ENCODE measurements around the gene ZC3H12D.
A peak's percentile ranks its signal among the peaks of the same experiment; 100 is the strongest.
"Not testable (repeated sequence)": the region's sequence is repeated elsewhere in the genome, so short reads cannot be mapped to it uniquely, and the experiment has no call there.

Gene ZC3H12D
- total RNA-seq = 252 to 353 reads per million in 2 experiments

- peak; percentile 82 for DNase-seq (ENCODE audit: low read depth)
These were observed at the start of gene ZC3H12D for GRCh38 chr6:149484733-149485700. Gene ZC3H12D (minus strand): TSS chr6:149485014. CDS start chr6:149474543, 10,471 bp downstream.

DNA sequence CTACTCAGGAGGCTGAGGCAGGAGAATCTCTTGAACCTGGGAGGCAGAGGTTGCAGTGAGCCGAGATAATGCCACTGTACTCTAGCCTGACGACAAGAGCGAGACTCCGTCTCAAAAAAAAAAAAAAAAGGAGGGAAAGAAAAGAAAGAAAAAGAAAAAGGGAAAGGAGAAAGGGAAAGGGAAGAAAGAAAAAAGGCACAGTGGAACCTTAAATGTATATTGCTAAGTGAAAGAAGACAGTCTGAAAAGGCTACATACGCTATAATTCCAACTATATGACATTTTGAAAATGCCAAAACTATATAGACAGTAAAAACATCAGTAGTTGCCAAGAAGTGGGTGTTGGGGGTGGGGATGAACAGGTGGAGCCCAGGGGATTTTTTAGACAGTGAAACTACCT, 44.8 kb upstream of the ZC3H12D start:
- no peak for DNase-seq (ENCODE audit: low read depth)

GRCh38 chr6:149515494-149515893, 30.7 kb upstream of the ZC3H12D start:
- no peak for DNase-seq (ENCODE audit: low read depth)

GRCh38 chr6:149513915-149514314, 29.1 kb upstream of the ZC3H12D start:
- no peak for DNase-seq (ENCODE audit: low read depth)

DNA sequence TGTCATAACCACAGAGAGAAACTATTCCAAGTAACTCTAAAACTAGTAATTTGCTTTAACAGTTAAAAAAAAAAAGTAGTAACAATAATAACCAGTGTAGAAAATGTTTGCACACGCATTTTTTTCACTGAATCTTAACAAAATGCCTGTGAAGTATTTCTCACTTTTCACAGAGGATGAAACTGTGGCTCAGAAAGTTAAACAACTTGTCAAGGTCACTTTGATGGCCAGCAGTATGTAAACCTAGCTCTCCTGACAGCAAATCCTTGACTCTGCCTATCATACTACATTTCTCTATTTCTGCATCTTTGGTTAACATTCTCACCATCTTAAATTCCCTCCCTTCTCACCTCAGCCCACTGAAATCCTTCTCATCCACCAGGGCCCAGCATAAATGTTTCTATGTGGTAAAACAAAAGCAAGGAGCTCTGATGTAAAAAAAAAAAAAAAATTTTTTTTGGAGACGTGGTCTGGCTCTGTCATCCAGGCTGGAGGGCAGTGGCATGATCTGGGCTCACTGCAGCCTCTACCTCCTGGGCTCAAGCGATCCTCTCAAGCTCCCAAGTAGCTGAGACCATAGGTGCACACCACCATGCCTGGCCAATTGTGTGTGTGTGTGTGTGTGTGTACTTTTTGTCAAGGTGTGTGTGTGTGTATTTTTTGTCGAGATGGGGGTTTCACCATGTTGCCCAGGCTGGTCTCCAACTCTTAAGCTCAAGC, 26.1 kb upstream of the ZC3H12D start:
- no peak for DNase-seq (ENCODE audit: low read depth)

DNA sequence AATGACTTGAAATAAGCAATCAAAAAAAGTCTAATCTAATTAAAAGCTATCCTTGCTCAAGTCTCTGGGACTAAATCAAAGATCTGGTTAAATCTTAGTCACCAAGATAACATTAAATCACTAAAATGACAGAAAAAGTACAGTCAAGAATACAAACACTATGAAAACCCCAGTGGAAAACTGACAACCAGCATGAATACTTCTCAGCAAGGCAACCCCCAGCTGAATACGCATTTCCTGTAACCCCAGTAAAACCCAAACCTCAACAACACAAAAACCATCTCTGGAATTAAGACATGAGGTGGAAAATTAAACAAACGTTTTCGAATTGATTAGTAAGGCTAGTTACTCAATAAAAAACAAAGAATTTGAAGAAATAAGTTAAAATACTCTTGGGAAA, 23.7 kb upstream of the ZC3H12D start:
- DNase-seq (ENCODE audit: low read depth) = peak; percentile 43

GRCh38 chr6:149503872-149504271, 19.1 kb upstream of the ZC3H12D start:
- DNase-seq (ENCODE audit: low read depth) = no peak

GRCh38 chr6:149503276-149503675, 18.5 kb upstream of the ZC3H12D start:
- no peak for DNase-seq (ENCODE audit: low read depth)

DNA sequence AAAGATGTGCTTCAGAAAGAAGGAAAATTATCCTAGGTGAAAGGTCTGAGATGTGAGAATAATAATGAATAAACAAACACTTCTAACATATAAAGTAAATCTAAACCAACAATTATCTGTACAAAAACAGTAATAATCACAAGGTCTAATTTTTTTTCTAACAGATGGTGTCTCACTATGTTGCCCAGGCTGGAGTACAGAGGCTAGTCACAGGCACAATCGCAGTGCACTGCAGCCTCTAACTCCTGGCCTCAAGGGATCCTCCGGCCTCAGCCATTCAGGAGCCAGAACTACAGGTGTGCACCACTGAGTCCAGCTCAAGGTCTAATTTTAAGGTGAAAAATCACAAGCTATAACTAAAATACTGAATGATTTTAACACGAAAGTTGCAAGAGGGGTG, 17.0 kb upstream of the ZC3H12D start:
- DNase-seq (ENCODE audit: low read depth) = no peak

GRCh38 chr6:149501201-149501600, 16.4 kb upstream of the ZC3H12D start:
- no peak for DNase-seq (ENCODE audit: low read depth)

- DNase-seq (ENCODE audit: low read depth) = no peak
These were observed 15.3 kb upstream of the ZC3H12D start for GRCh38 chr6:149500096-149500495.

DNA sequence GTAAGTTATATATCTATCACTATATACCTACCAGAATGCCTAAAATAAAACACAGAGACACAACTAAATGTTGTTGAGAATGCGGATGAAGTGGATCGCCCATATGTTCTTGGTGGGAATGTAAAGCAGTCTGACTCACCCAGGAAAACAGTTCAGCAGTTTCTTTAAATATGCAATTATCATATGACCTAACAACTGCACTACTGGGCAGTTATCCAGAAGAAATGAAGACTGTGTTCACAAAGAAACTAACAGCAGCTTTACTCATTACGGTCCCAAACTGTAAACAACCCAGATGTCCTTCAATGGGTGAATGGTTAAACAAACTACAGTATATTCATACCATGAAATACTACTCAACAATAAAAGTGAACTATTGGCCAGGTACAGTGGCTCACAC, 14.3 kb upstream of the ZC3H12D start:
- DNase-seq (ENCODE audit: low read depth) = no peak

DNA sequence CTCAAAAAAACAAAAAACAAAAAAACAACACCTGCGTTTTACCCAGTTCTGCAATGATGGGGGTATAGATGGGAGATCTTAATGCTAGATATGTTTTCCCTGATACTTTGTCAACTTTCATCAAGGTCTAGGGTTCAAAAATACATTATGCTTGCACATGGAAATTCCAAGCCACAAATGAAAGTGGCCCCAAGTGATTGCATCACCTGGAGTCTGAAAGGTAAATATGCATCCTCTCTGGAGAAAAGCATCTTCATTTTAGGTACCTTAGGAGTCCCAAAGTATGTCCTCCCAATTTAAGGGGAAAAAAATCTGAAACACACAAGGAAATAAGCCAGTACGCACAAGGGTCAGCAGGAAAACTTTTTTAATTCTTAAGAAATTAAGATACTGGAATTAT, 12.6 kb upstream of the ZC3H12D start:
- no peak for DNase-seq (ENCODE audit: low read depth)

- not testable (repeated sequence) for DNase-seq (ENCODE audit: low read depth)
These were observed 11.8 kb upstream of the ZC3H12D start for GRCh38 chr6:149496597-149496996.

- DNase-seq (ENCODE audit: low read depth) = not testable (repeated sequence)
These were observed 10.7 kb upstream of the ZC3H12D start for GRCh38 chr6:149495349-149496016.

DNA sequence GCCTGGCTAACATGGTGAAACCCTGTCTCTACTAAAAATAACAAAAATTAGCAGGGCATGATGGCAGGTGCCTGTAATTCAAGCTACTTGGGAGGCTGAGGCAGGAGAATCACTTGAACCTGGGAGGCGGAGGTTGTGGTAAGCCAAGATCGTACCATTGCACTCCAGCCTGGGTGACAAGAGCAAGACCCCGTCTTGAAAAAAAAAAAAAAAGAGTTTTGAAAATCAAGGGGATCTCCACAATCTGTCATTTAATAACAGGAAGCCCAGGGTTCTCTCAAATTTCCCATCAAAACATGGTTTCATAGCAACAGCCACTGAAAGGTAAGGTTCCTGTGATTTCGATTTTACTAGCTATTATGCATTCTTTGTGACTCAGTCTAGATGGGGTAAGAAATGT, 10.0 kb upstream of the ZC3H12D start:
- DNase-seq (ENCODE audit: low read depth) = peak; percentile 60

GRCh38 chr6:149493761-149494320, 9.0 kb upstream of the ZC3H12D start:
- no peak for DNase-seq (ENCODE audit: low read depth)

- DNase-seq (ENCODE audit: low read depth) = no peak
These were observed 8.1 kb upstream of the ZC3H12D start for GRCh38 chr6:149492798-149493343.

DNA sequence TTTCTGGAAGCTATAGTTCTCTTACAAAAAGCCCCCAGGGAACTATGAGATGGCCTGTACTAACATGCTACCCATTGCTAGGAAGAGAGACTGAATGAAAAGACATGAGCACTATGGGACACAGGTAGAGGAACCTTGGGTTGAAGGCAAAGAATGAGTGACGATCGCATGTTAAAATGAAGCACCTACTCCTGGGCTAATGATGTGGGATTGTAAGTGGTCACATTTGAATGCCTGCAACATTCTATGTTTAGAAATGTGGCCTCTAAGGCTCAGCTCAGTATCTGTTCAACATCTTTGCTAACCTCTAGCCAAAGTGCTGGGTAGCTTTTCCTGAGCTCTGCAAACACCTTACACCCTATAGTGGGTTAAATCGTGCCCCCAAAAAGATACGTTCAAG, 5.2 kb upstream of the ZC3H12D start:
- DNase-seq (ENCODE audit: low read depth) = no peak

DNA sequence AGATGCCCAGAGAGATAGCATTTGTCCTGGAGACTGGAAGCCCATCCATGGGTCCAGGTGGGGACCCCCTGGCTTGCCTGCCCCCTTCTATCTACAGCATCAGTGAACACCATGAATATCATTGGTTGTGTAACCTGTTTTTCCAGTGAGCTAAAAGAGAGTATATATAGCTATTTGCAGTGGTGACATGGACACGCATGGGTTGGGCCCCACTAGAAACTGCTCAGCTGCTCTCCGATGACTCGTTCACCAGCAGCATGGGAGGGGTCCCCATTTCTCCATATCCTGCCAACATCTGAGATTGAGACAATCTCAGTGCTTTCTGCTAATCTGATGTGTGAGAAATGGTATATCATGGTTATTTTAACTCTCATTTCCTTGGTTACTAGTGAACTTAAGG, 4.0 kb upstream of the ZC3H12D start:
- no peak for DNase-seq (ENCODE audit: low read depth)

- no peak for DNase-seq (ENCODE audit: low read depth)
These were observed 2.5 kb upstream of the ZC3H12D start for GRCh38 chr6:149487316-149487715.

Measured in T follicular helper cell (primary cell).